Neural crest cell (in vitro differentiated cells): ENCODE measurements around the gene CTIF. TPM values are rescaled to one million over a fixed set of nuclear protein-coding genes. Genes with fewer than 3 reads are reported as not detected.

Source experiments
- DNase-seq: peaks from one replicate; pipeline ENCODE4 v3.0.0; 2021; ENCODE audit warnings: low read depth, mixed read lengths, low spot score
- H3K27ac Mint-ChIP-seq: one replicate; pipeline ENCODE4 v1.8.0; 2021; ENCODE audit warnings: mild to moderate bottlenecking, mixed read lengths; ENCODE audit not compliant: unreplicated experiment
- H3K27me3 Mint-ChIP-seq: 2 replicates; pipeline ENCODE4 v1.8.0; 2021; ENCODE audit warnings: low read depth, mild to moderate bottlenecking, mixed read lengths
- H3K36me3 Mint-ChIP-seq: 2 replicates; pipeline ENCODE4 v1.8.0; 2021; ENCODE audit warnings: low read depth, mild to moderate bottlenecking, mixed read lengths
- H3K4me1 Mint-ChIP-seq: 2 replicates; pipeline ENCODE4 v1.8.0; 2021; ENCODE audit warnings: mixed read lengths
- H3K4me3 Mint-ChIP-seq: one replicate; pipeline ENCODE4 v1.8.0; 2021; ENCODE audit warnings: mild to moderate bottlenecking, mixed read lengths
- H3K9me3 Mint-ChIP-seq: 2 replicates; pipeline ENCODE4 v1.8.0; 2021; ENCODE audit warnings: mixed read lengths
- total RNA-seq: library from RNA; stranded (reverse); gene quantifications from 2 replicates; pipeline ENCODE4 v1.2.1, GENCODE V29; 2021
- TF ChIP-seq, protein P1 (sequence below): fragments of 200-600 bp; sonication (generic); conservative IDR thresholded peaks from 2 replicates; pipeline ENCODE4 v1.5.0; 2021; ENCODE audit warnings: antibody characterized with exemption, mild to moderate bottlenecking

Gene CTIF
- total RNA-seq, 1 donor from 2014 or later = 52.6 TPM

GRCh38 chr18:48560491-48560890 is 21.7 kb downstream of the CTIF start:
- H3K36me3 Mint-ChIP-seq = peaks cover 3% of the 10 kb centered on the region
- no peak overlapping the region for H3K4me3 Mint-ChIP-seq
- H3K27ac Mint-ChIP-seq = peak overlapping the region; percentile 43
- DNase-seq = no peak
- TF ChIP-seq, protein P1, sequence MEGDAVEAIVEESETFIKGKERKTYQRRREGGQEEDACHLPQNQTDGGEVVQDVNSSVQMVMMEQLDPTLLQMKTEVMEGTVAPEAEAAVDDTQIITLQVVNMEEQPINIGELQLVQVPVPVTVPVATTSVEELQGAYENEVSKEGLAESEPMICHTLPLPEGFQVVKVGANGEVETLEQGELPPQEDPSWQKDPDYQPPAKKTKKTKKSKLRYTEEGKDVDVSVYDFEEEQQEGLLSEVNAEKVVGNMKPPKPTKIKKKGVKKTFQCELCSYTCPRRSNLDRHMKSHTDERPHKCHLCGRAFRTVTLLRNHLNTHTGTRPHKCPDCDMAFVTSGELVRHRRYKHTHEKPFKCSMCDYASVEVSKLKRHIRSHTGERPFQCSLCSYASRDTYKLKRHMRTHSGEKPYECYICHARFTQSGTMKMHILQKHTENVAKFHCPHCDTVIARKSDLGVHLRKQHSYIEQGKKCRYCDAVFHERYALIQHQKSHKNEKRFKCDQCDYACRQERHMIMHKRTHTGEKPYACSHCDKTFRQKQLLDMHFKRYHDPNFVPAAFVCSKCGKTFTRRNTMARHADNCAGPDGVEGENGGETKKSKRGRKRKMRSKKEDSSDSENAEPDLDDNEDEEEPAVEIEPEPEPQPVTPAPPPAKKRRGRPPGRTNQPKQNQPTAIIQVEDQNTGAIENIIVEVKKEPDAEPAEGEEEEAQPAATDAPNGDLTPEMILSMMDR = no peak
- H3K27me3 Mint-ChIP-seq = no peaks in the 10 kb centered on the region
- H3K4me1 Mint-ChIP-seq = peaks cover 28% of the 10 kb centered on the region
- H3K9me3 Mint-ChIP-seq = no peaks in the 10 kb centered on the region

- no peaks in the 10 kb centered on the region for H3K27me3 Mint-ChIP-seq
- H3K36me3 Mint-ChIP-seq = peaks cover 3% of the 10 kb centered on the region
- TF ChIP-seq, protein P1 = no peak
- H3K4me1 Mint-ChIP-seq = peaks cover 38% of the 10 kb centered on the region
- peak overlapping the region; percentile 35 for H3K27ac Mint-ChIP-seq
- no peaks in the 10 kb centered on the region for H3K9me3 Mint-ChIP-seq
- no peak overlapping the region for H3K4me3 Mint-ChIP-seq
- no peak for DNase-seq
Observed at GRCh38 chr18:48562075-48562474, 23.2 kb downstream of the CTIF start.

GRCh38 chr18:48563027-48563426 is 24.2 kb downstream of the CTIF start:
- Mint-ChIP-seq H3K27me3 (no peaks in the 10 kb centered on the region), H3K4me3 (no peak overlapping the region), H3K27ac (no peak overlapping the region), H3K9me3 (peaks cover 2% of the 10 kb centered on the region), H3K4me1 (peaks cover 38% of the 10 kb centered on the region), H3K36me3 (peaks cover 7% of the 10 kb centered on the region)
- DNase-seq = no peak
- TF ChIP-seq, protein P1 = no peak

- TF ChIP-seq, protein P1 = no peak
- no peak for DNase-seq
- no peaks in the 10 kb centered on the region for H3K27me3 Mint-ChIP-seq
- H3K9me3 Mint-ChIP-seq = peaks cover 2% of the 10 kb centered on the region
- no peak overlapping the region for H3K27ac Mint-ChIP-seq
- H3K4me3 Mint-ChIP-seq = no peak overlapping the region
- H3K36me3 Mint-ChIP-seq = peaks cover 13% of the 10 kb centered on the region
- H3K4me1 Mint-ChIP-seq = peaks cover 38% of the 10 kb centered on the region
Observed at GRCh38 chr18:48564139-48564538, 25.3 kb downstream of the CTIF start.

DNA sequence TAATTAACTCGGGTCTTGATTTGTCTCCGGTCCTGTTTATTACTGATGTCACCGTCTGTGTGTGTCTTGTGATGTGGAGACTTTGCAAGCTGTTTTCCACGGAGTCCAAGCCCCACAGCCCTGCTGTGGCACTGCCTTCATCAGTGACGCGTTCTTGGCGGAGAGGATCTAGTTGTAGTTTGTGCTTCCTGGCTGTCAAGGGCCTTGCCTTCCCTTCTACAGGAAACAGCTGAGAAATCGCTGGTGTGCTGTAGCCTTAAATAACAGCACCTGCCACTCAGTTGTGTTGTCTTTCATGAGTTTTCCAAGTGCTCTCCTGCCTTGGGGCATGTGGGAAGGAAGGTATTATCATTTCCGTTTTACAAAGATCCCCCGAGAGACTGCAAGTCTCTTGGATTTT is 26.3 kb downstream of the CTIF start:
- peaks cover 2% of the 10 kb centered on the region for H3K9me3 Mint-ChIP-seq
- peaks cover 46% of the 10 kb centered on the region for H3K4me1 Mint-ChIP-seq
- peak overlapping the region; percentile 6 for H3K4me3 Mint-ChIP-seq
- TF ChIP-seq, protein P1 = no peak
- peak overlapping the region; percentile 79 for H3K27ac Mint-ChIP-seq
- H3K27me3 Mint-ChIP-seq = no peaks in the 10 kb centered on the region
- no peak for DNase-seq
- peaks cover 10% of the 10 kb centered on the region for H3K36me3 Mint-ChIP-seq

DNA sequence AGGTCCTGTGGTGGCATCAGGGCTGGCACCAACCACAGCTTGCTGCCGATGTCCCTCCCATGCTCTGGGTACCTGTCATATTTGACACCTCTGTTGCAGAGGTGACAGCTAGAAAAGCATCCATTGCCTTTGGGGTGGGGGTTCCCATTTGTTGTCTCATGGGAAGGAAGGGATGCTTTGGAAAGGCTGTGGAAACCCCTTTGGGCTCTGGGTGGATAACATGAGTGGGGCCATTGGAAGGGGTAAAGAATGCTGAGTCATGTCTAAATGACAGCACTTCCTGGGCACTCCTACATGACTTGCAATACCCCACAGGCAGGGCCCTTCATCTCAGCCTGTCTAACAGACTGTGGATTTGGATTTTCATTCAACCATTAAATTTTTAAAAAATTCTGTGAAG is 27.8 kb downstream of the CTIF start:
- no peak for DNase-seq
- H3K9me3 Mint-ChIP-seq = peaks cover 2% of the 10 kb centered on the region
- no peaks in the 10 kb centered on the region for H3K27me3 Mint-ChIP-seq
- peak overlapping the region; percentile 52 for H3K27ac Mint-ChIP-seq
- H3K36me3 Mint-ChIP-seq = peaks cover 10% of the 10 kb centered on the region
- TF ChIP-seq, protein P1 = no peak
- no peak overlapping the region for H3K4me3 Mint-ChIP-seq
- peaks cover 50% of the 10 kb centered on the region for H3K4me1 Mint-ChIP-seq
